Measurements from ENCODE around the gene EEFSEC. TPM values are rescaled to one million over a fixed set of nuclear protein-coding genes. Genes with fewer than 3 reads are reported as not detected.

EEFSEC gene
- total and polyA plus RNA-seq, 2 of the 8 experiments (the other 6 are each of a cell fraction or from before 2014, with no cell fraction given) = 13.1 to 19.8 TPM

- TF ChIP-seq, protein P1, sequence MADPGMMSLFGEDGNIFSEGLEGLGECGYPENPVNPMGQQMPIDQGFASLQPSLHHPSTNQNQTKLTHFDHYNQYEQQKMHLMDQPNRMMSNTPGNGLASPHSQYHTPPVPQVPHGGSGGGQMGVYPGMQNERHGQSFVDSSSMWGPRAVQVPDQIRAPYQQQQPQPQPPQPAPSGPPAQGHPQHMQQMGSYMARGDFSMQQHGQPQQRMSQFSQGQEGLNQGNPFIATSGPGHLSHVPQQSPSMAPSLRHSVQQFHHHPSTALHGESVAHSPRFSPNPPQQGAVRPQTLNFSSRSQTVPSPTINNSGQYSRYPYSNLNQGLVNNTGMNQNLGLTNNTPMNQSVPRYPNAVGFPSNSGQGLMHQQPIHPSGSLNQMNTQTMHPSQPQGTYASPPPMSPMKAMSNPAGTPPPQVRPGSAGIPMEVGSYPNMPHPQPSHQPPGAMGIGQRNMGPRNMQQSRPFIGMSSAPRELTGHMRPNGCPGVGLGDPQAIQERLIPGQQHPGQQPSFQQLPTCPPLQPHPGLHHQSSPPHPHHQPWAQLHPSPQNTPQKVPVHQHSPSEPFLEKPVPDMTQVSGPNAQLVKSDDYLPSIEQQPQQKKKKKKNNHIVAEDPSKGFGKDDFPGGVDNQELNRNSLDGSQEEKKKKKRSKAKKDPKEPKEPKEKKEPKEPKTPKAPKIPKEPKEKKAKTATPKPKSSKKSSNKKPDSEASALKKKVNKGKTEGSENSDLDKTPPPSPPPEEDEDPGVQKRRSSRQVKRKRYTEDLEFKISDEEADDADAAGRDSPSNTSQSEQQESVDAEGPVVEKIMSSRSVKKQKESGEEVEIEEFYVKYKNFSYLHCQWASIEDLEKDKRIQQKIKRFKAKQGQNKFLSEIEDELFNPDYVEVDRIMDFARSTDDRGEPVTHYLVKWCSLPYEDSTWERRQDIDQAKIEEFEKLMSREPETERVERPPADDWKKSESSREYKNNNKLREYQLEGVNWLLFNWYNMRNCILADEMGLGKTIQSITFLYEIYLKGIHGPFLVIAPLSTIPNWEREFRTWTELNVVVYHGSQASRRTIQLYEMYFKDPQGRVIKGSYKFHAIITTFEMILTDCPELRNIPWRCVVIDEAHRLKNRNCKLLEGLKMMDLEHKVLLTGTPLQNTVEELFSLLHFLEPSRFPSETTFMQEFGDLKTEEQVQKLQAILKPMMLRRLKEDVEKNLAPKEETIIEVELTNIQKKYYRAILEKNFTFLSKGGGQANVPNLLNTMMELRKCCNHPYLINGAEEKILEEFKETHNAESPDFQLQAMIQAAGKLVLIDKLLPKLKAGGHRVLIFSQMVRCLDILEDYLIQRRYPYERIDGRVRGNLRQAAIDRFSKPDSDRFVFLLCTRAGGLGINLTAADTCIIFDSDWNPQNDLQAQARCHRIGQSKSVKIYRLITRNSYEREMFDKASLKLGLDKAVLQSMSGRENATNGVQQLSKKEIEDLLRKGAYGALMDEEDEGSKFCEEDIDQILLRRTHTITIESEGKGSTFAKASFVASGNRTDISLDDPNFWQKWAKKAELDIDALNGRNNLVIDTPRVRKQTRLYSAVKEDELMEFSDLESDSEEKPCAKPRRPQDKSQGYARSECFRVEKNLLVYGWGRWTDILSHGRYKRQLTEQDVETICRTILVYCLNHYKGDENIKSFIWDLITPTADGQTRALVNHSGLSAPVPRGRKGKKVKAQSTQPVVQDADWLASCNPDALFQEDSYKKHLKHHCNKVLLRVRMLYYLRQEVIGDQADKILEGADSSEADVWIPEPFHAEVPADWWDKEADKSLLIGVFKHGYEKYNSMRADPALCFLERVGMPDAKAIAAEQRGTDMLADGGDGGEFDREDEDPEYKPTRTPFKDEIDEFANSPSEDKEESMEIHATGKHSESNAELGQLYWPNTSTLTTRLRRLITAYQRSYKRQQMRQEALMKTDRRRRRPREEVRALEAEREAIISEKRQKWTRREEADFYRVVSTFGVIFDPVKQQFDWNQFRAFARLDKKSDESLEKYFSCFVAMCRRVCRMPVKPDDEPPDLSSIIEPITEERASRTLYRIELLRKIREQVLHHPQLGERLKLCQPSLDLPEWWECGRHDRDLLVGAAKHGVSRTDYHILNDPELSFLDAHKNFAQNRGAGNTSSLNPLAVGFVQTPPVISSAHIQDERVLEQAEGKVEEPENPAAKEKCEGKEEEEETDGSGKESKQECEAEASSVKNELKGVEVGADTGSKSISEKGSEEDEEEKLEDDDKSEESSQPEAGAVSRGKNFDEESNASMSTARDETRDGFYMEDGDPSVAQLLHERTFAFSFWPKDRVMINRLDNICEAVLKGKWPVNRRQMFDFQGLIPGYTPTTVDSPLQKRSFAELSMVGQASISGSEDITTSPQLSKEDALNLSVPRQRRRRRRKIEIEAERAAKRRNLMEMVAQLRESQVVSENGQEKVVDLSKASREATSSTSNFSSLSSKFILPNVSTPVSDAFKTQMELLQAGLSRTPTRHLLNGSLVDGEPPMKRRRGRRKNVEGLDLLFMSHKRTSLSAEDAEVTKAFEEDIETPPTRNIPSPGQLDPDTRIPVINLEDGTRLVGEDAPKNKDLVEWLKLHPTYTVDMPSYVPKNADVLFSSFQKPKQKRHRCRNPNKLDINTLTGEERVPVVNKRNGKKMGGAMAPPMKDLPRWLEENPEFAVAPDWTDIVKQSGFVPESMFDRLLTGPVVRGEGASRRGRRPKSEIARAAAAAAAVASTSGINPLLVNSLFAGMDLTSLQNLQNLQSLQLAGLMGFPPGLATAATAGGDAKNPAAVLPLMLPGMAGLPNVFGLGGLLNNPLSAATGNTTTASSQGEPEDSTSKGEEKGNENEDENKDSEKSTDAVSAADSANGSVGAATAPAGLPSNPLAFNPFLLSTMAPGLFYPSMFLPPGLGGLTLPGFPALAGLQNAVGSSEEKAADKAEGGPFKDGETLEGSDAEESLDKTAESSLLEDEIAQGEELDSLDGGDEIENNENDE (IDR thresholded peaks at IDR 0.05; ENCODE audit: insufficient replicate concordance, low read length) = no peak
- TF ChIP-seq HDAC2 (IDR thresholded peaks at IDR 0.05; ENCODE audit: borderline replicate concordance in 1 of 2, low read depth in 2 of 2, low read length in 2 of 2) = no peak
- no peak for TF ChIP-seq ZNF274 (IDR thresholded peaks at IDR 0.05; ENCODE audit: borderline replicate concordance, extremely low read depth, low read length)
- TF ChIP-seq RFX5 (IDR thresholded peaks at IDR 0.05; ENCODE audit: borderline replicate concordance, low read depth, low read length) = no peak
- no peak for TF ChIP-seq EGR1 (IDR thresholded peaks at IDR 0.05; ENCODE audit: borderline replicate concordance, low read depth, low read length)
- no peak for TF ChIP-seq HDAC6 (IDR thresholded peaks at IDR 0.05; ENCODE audit: low read depth, low read length)
- no peak for TF ChIP-seq KDM1A (IDR thresholded peaks at IDR 0.05; ENCODE audit: borderline replicate concordance, low read length)
- TF ChIP-seq GTF2F1 (IDR thresholded peaks at IDR 0.05; ENCODE audit: borderline replicate concordance, low read depth, low read length) = no peak
- TF ChIP-seq EZH2 (IDR thresholded peaks at IDR 0.05; ENCODE audit: low read depth, low read length, severe bottlenecking) = no peak
- no peak for TF ChIP-seq MAFK (IDR thresholded peaks at IDR 0.05; ENCODE audit: low read depth, low read length)
- TF ChIP-seq SP2 (IDR thresholded peaks at IDR 0.05; ENCODE audit: low read length) = no peak
Measured at GRCh38 chr3:128423525-128424147, 270.4 kb downstream of the EEFSEC start (continued).
